ENCODE results near the gene TENM3.

TENM3 gene

GRCh38 chr4:182752158-182752910 is 509.1 kb downstream of the TENM3 start:
- no peak overlapping the region for H3K4me3 ChIP-seq (ENCODE audit: control insufficient read depth, low read depth, low read length)
- DNase-seq (ENCODE audit: low read depth) = peak; percentile 92
- no peak for TF ChIP-seq CTCF (IDR thresholded peaks at IDR 0.05; ENCODE audit: control insufficient read depth, insufficient read depth, low read depth, low read length, missing control alignments)

- no peak for DNase-seq (ENCODE audit: low read depth)
- H3K4me3 ChIP-seq (ENCODE audit: control insufficient read depth, low read depth, low read length) = no peak overlapping the region
- no peak for TF ChIP-seq CTCF (IDR thresholded peaks at IDR 0.05; ENCODE audit: control insufficient read depth, insufficient read depth, low read depth, low read length, missing control alignments)
Observed at GRCh38 chr4:182754895-182755294, 511.7 kb downstream of the TENM3 start.

GRCh38 chr4:182756161-182756690 is 513.0 kb downstream of the TENM3 start:
- DNase-seq (ENCODE audit: low read depth) = no peak
- TF ChIP-seq CTCF (IDR thresholded peaks at IDR 0.05; ENCODE audit: control insufficient read depth, insufficient read depth, low read depth, low read length, missing control alignments) = no peak
- H3K4me3 ChIP-seq (ENCODE audit: control insufficient read depth, low read depth, low read length) = no peak overlapping the region

- no peak for DNase-seq (ENCODE audit: low read depth)
- TF ChIP-seq CTCF (IDR thresholded peaks at IDR 0.05; ENCODE audit: control insufficient read depth, insufficient read depth, low read depth, low read length, missing control alignments) = no peak
- H3K4me3 ChIP-seq (ENCODE audit: control insufficient read depth, low read depth, low read length) = no peak overlapping the region
Observed at GRCh38 chr4:182758273-182758672, 515.1 kb downstream of the TENM3 start.

GRCh38 chr4:182760551-182761043 is 517.4 kb downstream of the TENM3 start:
- no peak for TF ChIP-seq CTCF (IDR thresholded peaks at IDR 0.05; ENCODE audit: control insufficient read depth, insufficient read depth, low read depth, low read length, missing control alignments)
- DNase-seq (ENCODE audit: low read depth) = no peak

GRCh38 chr4:182764137-182764536 is 520.9 kb downstream of the TENM3 start:
- no peak for TF ChIP-seq CTCF (IDR thresholded peaks at IDR 0.05; ENCODE audit: control insufficient read depth, insufficient read depth, low read depth, low read length, missing control alignments)
- DNase-seq (ENCODE audit: low read depth) = no peak

More at GRCh38 chr4:182760551-182761043, 517.4 kb downstream of the TENM3 start:
- no peak overlapping the region for H3K4me3 ChIP-seq (ENCODE audit: control insufficient read depth, low read depth, low read length)

More at GRCh38 chr4:182764137-182764536, 520.9 kb downstream of the TENM3 start:
- no peak overlapping the region for H3K4me3 ChIP-seq (ENCODE audit: control insufficient read depth, low read depth, low read length)
